Activated B cell treated with CpG ODN at 0.5 μM for 24 hours (primary cell): ENCODE results near the gene CNKSR2. TPM values are rescaled to one million over a fixed set of nuclear protein-coding genes. Genes with fewer than 3 reads are reported as not detected.

Experiments
- ATAC-seq: fragments of 200-7000 bp; cut with Tn5 transposase; one replicate; pipeline ENCODE4 v1.10.0; 2021; ENCODE audit warnings: low read depth, mild to moderate bottlenecking, moderate library complexity
- CTCF ChIA-PET: fragments of 350-600 bp; sonication (Branson Sonifier 250); formaldehyde crosslinking; loops from one replicate; lab custom pipeline; 2021; ENCODE audit warnings: antibody characterized with exemption; lab: Charles Lee
- POLR2A ChIA-PET: fragments of 350-600 bp; sonication (Branson Sonifier 250); formaldehyde crosslinking; loops from one replicate; lab custom pipeline; 2021; ENCODE audit warnings: antibody characterized with exemption; lab: Charles Lee
- DNase-seq: peaks from one replicate; pipeline ENCODE4 v3.0.0; 2022
- H3K27ac Mint-ChIP-seq: one replicate; pipeline ENCODE4 v1.8.0; 2020; ENCODE audit warnings: mixed read lengths
- H3K27me3 Mint-ChIP-seq: one replicate; pipeline ENCODE4 v1.8.0; 2021; ENCODE audit warnings: mixed read lengths
- H3K36me3 Mint-ChIP-seq: one replicate; pipeline ENCODE4 v1.8.0; 2021; ENCODE audit warnings: low read depth, mixed read lengths
- H3K4me1 Mint-ChIP-seq: one replicate; pipeline ENCODE4 v1.8.0; 2021; ENCODE audit warnings: mixed read lengths
- H3K4me3 Mint-ChIP-seq: one replicate; pipeline ENCODE4 v1.8.0; 2020; ENCODE audit warnings: mild to moderate bottlenecking, mixed read lengths
- H3K9me3 Mint-ChIP-seq: one replicate; pipeline ENCODE4 v1.8.0; 2020; ENCODE audit warnings: mixed read lengths
- intact Hi-C: fragments of 100-400 bp; cut with micrococcal nuclease; formaldehyde crosslinking; loops from one replicate; pipeline ENCODE4 v1.15.1; 2024
- total RNA-seq: library from RNA; stranded (reverse); gene quantifications from 2 replicates; pipeline ENCODE4 v1.2.3, GENCODE V29; 2022
- TF ChIP-seq, protein P1 (sequence below): fragments of 200-600 bp; IDR thresholded peaks from one replicate; pipeline ENCODE4 v1.8.0; 2022; ENCODE audit warnings: antibody characterized with exemption, mild to moderate bottlenecking

Gene CNKSR2
- total RNA-seq, 1 donor from 2014 or later = 15.6 TPM

DNA sequence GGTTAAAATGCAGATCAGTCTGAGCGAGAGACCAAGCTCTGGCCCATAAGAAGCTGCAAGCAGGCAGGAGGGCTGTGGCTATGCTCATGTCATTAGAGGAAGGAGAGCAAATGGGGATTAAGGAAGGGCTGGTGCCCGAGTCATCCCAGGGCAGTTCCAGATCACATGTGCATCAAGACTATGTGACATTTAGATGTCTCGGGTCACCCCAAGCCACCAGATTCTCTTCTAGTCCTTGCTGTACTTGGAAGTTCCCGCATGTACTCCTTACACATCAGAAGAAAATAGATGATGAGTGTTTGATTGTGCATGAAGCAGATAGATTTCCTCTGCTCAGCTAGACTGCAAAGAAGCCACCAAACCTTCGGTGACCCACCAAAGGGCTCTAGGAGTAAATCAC lies 326.1 kb downstream of the CNKSR2 start:
- Mint-ChIP-seq H3K27ac (no peak overlapping the region), H3K4me1 (peaks cover 12% of the 10 kb centered on the region), H3K27me3 (no peaks in the 10 kb centered on the region), H3K4me3 (no peak overlapping the region), H3K36me3 (no peaks in the 10 kb centered on the region), H3K9me3 (no peaks in the 10 kb centered on the region)
- intact Hi-C loops = no loop called here
- CTCF ChIA-PET = no interaction called here
- ATAC-seq (no peak), DNase-seq (no peak)
- TF ChIP-seq, protein P1, sequence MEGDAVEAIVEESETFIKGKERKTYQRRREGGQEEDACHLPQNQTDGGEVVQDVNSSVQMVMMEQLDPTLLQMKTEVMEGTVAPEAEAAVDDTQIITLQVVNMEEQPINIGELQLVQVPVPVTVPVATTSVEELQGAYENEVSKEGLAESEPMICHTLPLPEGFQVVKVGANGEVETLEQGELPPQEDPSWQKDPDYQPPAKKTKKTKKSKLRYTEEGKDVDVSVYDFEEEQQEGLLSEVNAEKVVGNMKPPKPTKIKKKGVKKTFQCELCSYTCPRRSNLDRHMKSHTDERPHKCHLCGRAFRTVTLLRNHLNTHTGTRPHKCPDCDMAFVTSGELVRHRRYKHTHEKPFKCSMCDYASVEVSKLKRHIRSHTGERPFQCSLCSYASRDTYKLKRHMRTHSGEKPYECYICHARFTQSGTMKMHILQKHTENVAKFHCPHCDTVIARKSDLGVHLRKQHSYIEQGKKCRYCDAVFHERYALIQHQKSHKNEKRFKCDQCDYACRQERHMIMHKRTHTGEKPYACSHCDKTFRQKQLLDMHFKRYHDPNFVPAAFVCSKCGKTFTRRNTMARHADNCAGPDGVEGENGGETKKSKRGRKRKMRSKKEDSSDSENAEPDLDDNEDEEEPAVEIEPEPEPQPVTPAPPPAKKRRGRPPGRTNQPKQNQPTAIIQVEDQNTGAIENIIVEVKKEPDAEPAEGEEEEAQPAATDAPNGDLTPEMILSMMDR = no peak
- POLR2A ChIA-PET = no interaction called here

DNA sequence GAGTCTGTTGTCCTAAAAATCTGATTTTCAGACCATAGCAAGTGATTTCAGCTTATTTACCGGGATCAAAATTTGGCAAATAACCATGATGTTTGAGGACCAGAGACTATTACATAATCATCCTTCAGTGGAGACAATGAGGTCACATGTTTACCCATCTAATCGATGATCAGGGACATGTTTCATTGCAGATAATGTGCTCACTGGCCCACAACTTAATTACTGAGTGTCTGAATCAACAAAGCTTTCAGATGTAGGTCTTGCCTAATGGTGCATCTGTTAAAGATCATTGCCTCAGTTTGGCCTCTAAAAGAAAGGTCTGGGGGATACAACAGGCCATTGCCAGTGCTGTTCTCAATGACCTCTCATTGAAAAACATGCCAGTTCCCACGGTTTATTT lies 326.7 kb downstream of the CNKSR2 start:
- TF ChIP-seq, protein P1 = no peak
- ChIA-PET POLR2A (no interaction called here), CTCF (no interaction called here)
- intact Hi-C loops = no loop called here
- DNase-seq (no peak), ATAC-seq (no peak)
- Mint-ChIP-seq H3K27me3 (no peaks in the 10 kb centered on the region), H3K36me3 (no peaks in the 10 kb centered on the region), H3K9me3 (no peaks in the 10 kb centered on the region), H3K4me3 (no peak overlapping the region), H3K4me1 (peaks cover 12% of the 10 kb centered on the region), H3K27ac (no peak overlapping the region)

DNA sequence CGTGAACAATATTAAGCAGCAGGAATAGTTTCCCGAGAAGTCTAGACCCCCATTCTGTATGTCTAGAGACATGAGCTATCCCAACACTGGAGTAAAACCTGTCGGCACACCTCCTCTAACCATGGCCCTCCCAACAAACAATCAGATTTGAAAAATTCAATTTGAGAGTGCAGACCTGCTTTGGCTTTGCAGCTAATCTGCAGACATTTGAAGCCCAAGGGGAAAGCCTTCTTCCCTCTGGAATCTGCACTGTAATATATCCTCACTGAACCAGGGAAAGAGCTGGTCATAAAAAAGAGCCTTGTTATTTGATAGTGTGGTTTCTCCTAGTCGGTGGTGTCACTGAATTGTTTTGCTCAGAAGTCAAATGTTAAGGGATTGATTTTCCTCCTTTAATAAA lies 328.5 kb downstream of the CNKSR2 start:
- CTCF ChIA-PET = no interaction called here
- ATAC-seq = no peak
- Mint-ChIP-seq H3K4me1 (peaks cover 12% of the 10 kb centered on the region), H3K4me3 (no peak overlapping the region), H3K36me3 (no peaks in the 10 kb centered on the region), H3K9me3 (peaks cover 2% of the 10 kb centered on the region), H3K27ac (no peak overlapping the region), H3K27me3 (no peaks in the 10 kb centered on the region)
- POLR2A ChIA-PET = no interaction called here
- DNase-seq = no peak
- TF ChIP-seq, protein P1 = no peak
- intact Hi-C loops = no loop called here
